Measurements from ENCODE around the gene RGCC.
"Not testable (repeated sequence)": the region's sequence is repeated elsewhere in the genome, so short reads cannot be mapped to it uniquely, and the experiment has no call there.

The RGCC gene

GRCh38 chr13:41456768-41457588, at the start of gene RGCC:
TSS of gene RGCC (plus strand) at chr13:41457550. CDS start at chr13:41457708, 158 bp downstream.
- peak; percentile 86 to 94 (median 92) for DNase-seq (ENCODE audit: low read depth in 2 of 3, low spot score in 2 of 3)

- no peak for DNase-seq (ENCODE audit: low read depth in 2 of 3, low spot score in 2 of 3)
Measured at GRCh38 chr13:41408121-41408520, 49.2 kb upstream of the RGCC start.

GRCh38 chr13:41408746-41409145, 48.6 kb upstream of the RGCC start:
- no peak for DNase-seq (ENCODE audit: low read depth in 2 of 3, low spot score in 2 of 3)

GRCh38 chr13:41409611-41410010, 47.7 kb upstream of the RGCC start:
- DNase-seq (ENCODE audit: low read depth in 2 of 3, low spot score in 2 of 3), result no peak

- no peak for DNase-seq (ENCODE audit: low read depth in 2 of 3, low spot score in 2 of 3)
Measured at GRCh38 chr13:41411060-41411459, 46.3 kb upstream of the RGCC start.

- no peak for DNase-seq (ENCODE audit: low read depth in 2 of 3, low spot score in 2 of 3)
Measured at GRCh38 chr13:41411522-41411921, 45.8 kb upstream of the RGCC start.

- DNase-seq (ENCODE audit: low read depth in 2 of 3, low spot score in 2 of 3), result no peak
Measured at GRCh38 chr13:41413872-41414271, 43.5 kb upstream of the RGCC start.

GRCh38 chr13:41416276-41416675, 41.1 kb upstream of the RGCC start:
- DNase-seq (ENCODE audit: low read depth in 2 of 3, low spot score in 2 of 3), result no peak

GRCh38 chr13:41418027-41418426, 39.3 kb upstream of the RGCC start:
- DNase-seq (ENCODE audit: low read depth in 2 of 3, low spot score in 2 of 3), result no peak

- DNase-seq (ENCODE audit: low read depth in 2 of 3, low spot score in 2 of 3), result no peak
Measured at GRCh38 chr13:41418731-41419130, 38.6 kb upstream of the RGCC start.

GRCh38 chr13:41419206-41419605, 38.1 kb upstream of the RGCC start:
- DNase-seq (ENCODE audit: low read depth in 2 of 3, low spot score in 2 of 3), result no peak

GRCh38 chr13:41420146-41420545, 37.2 kb upstream of the RGCC start:
- no peak for DNase-seq (ENCODE audit: low read depth in 2 of 3, low spot score in 2 of 3)

- not testable (repeated sequence) for DNase-seq (ENCODE audit: low read depth in 2 of 3, low spot score in 2 of 3)
Measured at GRCh38 chr13:41421330-41421729, 36.0 kb upstream of the RGCC start.

- DNase-seq (ENCODE audit: low read depth in 2 of 3, low spot score in 2 of 3), result not testable (repeated sequence)
Measured at GRCh38 chr13:41421983-41422382, 35.4 kb upstream of the RGCC start.

- DNase-seq (ENCODE audit: low read depth in 2 of 3, low spot score in 2 of 3), result not testable (repeated sequence)
Measured at GRCh38 chr13:41423259-41423658, 34.1 kb upstream of the RGCC start.

- not testable (repeated sequence) for DNase-seq (ENCODE audit: low read depth in 2 of 3, low spot score in 2 of 3)
Measured at GRCh38 chr13:41424675-41425074, 32.7 kb upstream of the RGCC start.

- DNase-seq (ENCODE audit: low read depth in 2 of 3, low spot score in 2 of 3), result no peak
Measured at GRCh38 chr13:41426047-41426446, 31.3 kb upstream of the RGCC start.

GRCh38 chr13:41427666-41428065, 29.7 kb upstream of the RGCC start:
- DNase-seq (ENCODE audit: low read depth in 2 of 3, low spot score in 2 of 3), result no peak

- DNase-seq (ENCODE audit: low read depth in 2 of 3, low spot score in 2 of 3), result peak in 1 of 3 experiments; percentile 15
Measured at GRCh38 chr13:41428155-41428554, 29.2 kb upstream of the RGCC start.

- DNase-seq (ENCODE audit: low read depth in 2 of 3, low spot score in 2 of 3), result not testable (repeated sequence)
Measured at GRCh38 chr13:41434030-41434429, 23.3 kb upstream of the RGCC start.

GRCh38 chr13:41434831-41435520, 22.4 kb upstream of the RGCC start:
- DNase-seq (ENCODE audit: low read depth in 2 of 3, low spot score in 2 of 3), result no peak

- DNase-seq (ENCODE audit: low read depth in 2 of 3, low spot score in 2 of 3), result no peak
Measured at GRCh38 chr13:41443969-41444368, 13.4 kb upstream of the RGCC start.
